Glutamatergic neuron (in vitro differentiated cells): ENCODE results near the gene ANK3. TPM values are rescaled to one million over a fixed set of nuclear protein-coding genes. Genes with fewer than 3 reads are reported as not detected.

Source experiments
- DNase-seq: peaks from one replicate; pipeline ENCODE4 v3.0.0; 2022
- H3K27ac Mint-ChIP-seq: one replicate; pipeline ENCODE4 v1.8.0; 2020; ENCODE audit warnings: mild to moderate bottlenecking, mixed read lengths, inconsistent platforms; ENCODE audit not compliant: unreplicated experiment
- H3K27me3 Mint-ChIP-seq: one replicate; pipeline ENCODE4 v1.8.0; 2020; ENCODE audit warnings: mild to moderate bottlenecking, moderate library complexity, mixed read lengths, inconsistent platforms; ENCODE audit not compliant: unreplicated experiment
- H3K36me3 Mint-ChIP-seq: one replicate; pipeline ENCODE4 v1.8.0; 2020; ENCODE audit warnings: mild to moderate bottlenecking, mixed read lengths, inconsistent platforms; ENCODE audit not compliant: unreplicated experiment
- H3K4me1 Mint-ChIP-seq: one replicate; pipeline ENCODE4 v1.8.0; 2020; ENCODE audit warnings: mild to moderate bottlenecking, low read depth, mixed read lengths, inconsistent platforms; ENCODE audit not compliant: unreplicated experiment
- H3K4me3 Mint-ChIP-seq: one replicate; pipeline ENCODE4 v1.8.0; 2020; ENCODE audit warnings: mild to moderate bottlenecking, mixed read lengths, inconsistent platforms; ENCODE audit not compliant: unreplicated experiment
- H3K9me3 Mint-ChIP-seq: one replicate; pipeline ENCODE4 v1.8.0; 2020; ENCODE audit warnings: mild to moderate bottlenecking, moderate library complexity, mixed read lengths, inconsistent platforms; ENCODE audit not compliant: unreplicated experiment
- total RNA-seq: library from RNA; stranded (reverse); fragmentation: NEBNext Ultra II Directional; extraction: Animal tissue kit (Norgen Biotek cat#: 25700); gene quantifications from one replicate; pipeline ENCODE4 v1.2.1, GENCODE V29; 2021; ENCODE audit not compliant: unreplicated experiment
- TF ChIP-seq, protein P1 (sequence below): fragments of 200-600 bp; sonication (generic); IDR thresholded peaks from one replicate; pipeline ENCODE4 v1.5.0; 2021; ENCODE audit not compliant: partially characterized antibody, unreplicated experiment

Gene ANK3
- total RNA-seq, 1 donor from 2014 or later, result 84.9 TPM

- H3K4me3 Mint-ChIP-seq, result no peak overlapping the region
- TF ChIP-seq, protein P1, sequence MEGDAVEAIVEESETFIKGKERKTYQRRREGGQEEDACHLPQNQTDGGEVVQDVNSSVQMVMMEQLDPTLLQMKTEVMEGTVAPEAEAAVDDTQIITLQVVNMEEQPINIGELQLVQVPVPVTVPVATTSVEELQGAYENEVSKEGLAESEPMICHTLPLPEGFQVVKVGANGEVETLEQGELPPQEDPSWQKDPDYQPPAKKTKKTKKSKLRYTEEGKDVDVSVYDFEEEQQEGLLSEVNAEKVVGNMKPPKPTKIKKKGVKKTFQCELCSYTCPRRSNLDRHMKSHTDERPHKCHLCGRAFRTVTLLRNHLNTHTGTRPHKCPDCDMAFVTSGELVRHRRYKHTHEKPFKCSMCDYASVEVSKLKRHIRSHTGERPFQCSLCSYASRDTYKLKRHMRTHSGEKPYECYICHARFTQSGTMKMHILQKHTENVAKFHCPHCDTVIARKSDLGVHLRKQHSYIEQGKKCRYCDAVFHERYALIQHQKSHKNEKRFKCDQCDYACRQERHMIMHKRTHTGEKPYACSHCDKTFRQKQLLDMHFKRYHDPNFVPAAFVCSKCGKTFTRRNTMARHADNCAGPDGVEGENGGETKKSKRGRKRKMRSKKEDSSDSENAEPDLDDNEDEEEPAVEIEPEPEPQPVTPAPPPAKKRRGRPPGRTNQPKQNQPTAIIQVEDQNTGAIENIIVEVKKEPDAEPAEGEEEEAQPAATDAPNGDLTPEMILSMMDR, result no peak
- H3K27ac Mint-ChIP-seq, result no peak overlapping the region
- no peak for DNase-seq
- no peaks in the 10 kb centered on the region for H3K9me3 Mint-ChIP-seq
- H3K36me3 Mint-ChIP-seq, result no peaks in the 10 kb centered on the region
- H3K27me3 Mint-ChIP-seq, result no peaks in the 10 kb centered on the region
- H3K4me1 Mint-ChIP-seq, result no peaks in the 10 kb centered on the region
These were observed 358.0 kb downstream of the ANK3 start for GRCh38 chr10:60031664-60032063.

GRCh38 chr10:60031183-60031582, 358.5 kb downstream of the ANK3 start:
- TF ChIP-seq, protein P1, result no peak
- H3K9me3 Mint-ChIP-seq, result no peaks in the 10 kb centered on the region
- H3K27ac Mint-ChIP-seq, result no peak overlapping the region
- no peaks in the 10 kb centered on the region for H3K4me1 Mint-ChIP-seq
- no peak overlapping the region for H3K4me3 Mint-ChIP-seq
- H3K27me3 Mint-ChIP-seq, result no peaks in the 10 kb centered on the region
- no peak for DNase-seq
- H3K36me3 Mint-ChIP-seq, result no peaks in the 10 kb centered on the region

- DNase-seq, result no peak
- Mint-ChIP-seq H3K9me3 (no peaks in the 10 kb centered on the region), H3K27me3 (peaks cover under 1% of the 10 kb centered on the region), H3K4me3 (no peak overlapping the region), H3K27ac (no peak overlapping the region), H3K36me3 (no peaks in the 10 kb centered on the region), H3K4me1 (no peaks in the 10 kb centered on the region)
- TF ChIP-seq, protein P1, result no peak
These were observed 360.2 kb downstream of the ANK3 start for GRCh38 chr10:60029475-60029874.

- Mint-ChIP-seq H3K27me3 (peaks cover 2% of the 10 kb centered on the region), H3K4me3 (no peak overlapping the region), H3K27ac (no peak overlapping the region), H3K9me3 (no peaks in the 10 kb centered on the region), H3K36me3 (no peaks in the 10 kb centered on the region), H3K4me1 (no peaks in the 10 kb centered on the region)
- DNase-seq, result no peak
- TF ChIP-seq, protein P1, result no peak
These were observed 361.6 kb downstream of the ANK3 start for GRCh38 chr10:60028081-60028480.

- Mint-ChIP-seq H3K36me3 (no peaks in the 10 kb centered on the region), H3K4me1 (no peaks in the 10 kb centered on the region), H3K27ac (no peak overlapping the region), H3K27me3 (peaks cover 2% of the 10 kb centered on the region), H3K4me3 (no peak overlapping the region), H3K9me3 (no peaks in the 10 kb centered on the region)
- no peak for DNase-seq
- TF ChIP-seq, protein P1, result no peak
These were observed 364.4 kb downstream of the ANK3 start for GRCh38 chr10:60025279-60025678.
